SK-N-SH (cell line): ENCODE data around the gene TMEM212. TPM values are rescaled to one million over a fixed set of nuclear protein-coding genes. Genes with fewer than 3 reads are reported as not detected.

Experiments
- CTCF ChIA-PET: fragments of 300-600, 350-600 bp; formaldehyde crosslinking; extraction: SDS; loops from one replicate; lab custom pipeline; 2021; lab: Yijun Ruan, JAX
- POLR2A ChIA-PET: fragments of 350-600 bp; sonication (Branson Sonifier 250); formaldehyde crosslinking; extraction: SDS; loops from one replicate; lab custom pipeline; 2020; ENCODE audit warnings: antibody characterized with exemption, inconsistent platforms; lab: Yijun Ruan, JAX
- DNase-seq: peaks from one replicate; pipeline ENCODE4 v3.0.0; 2012
- H2AFZ ChIP-seq: fragments of 200-600 bp; sonication (generic); 2 replicates; pipeline ENCODE4 v1.8.1; 2016; ENCODE audit warnings: antibody characterized with exemption, mild to moderate bottlenecking, low read depth
- H3F3A ChIP-seq: fragments of 200-600 bp; sonication (generic); replicated peaks from 2 replicates; pipeline ENCODE3; 2016; ENCODE audit warnings: antibody characterized with exemption, mild to moderate bottlenecking; ENCODE audit not compliant: insufficient read depth
- H3K27ac ChIP-seq, 2 experiments: fragments of 200-500 bp in 1 of 2; fragments of 200-600 bp in 1 of 2; sonication (Bioruptor generic) in 1 of 2; sonication (generic), shearing (Covaris generic) in 1 of 2; 2 replicates each; pipeline versions ENCODE4 v1.5.1 to v1.6.1; 2014 to 2016; ENCODE audit warnings: low read depth in 2 of 2, inconsistent platforms in 1 of 2, low read length in 1 of 2, mild to moderate bottlenecking in 1 of 2, mixed read lengths in 1 of 2
- H3K27me3 ChIP-seq: fragments of 200-600 bp; sonication (generic), shearing (Covaris generic); 2 replicates; pipeline ENCODE4 v1.6.1; 2016; ENCODE audit warnings: mixed run types; ENCODE audit not compliant: insufficient read depth
- H3K36me3 ChIP-seq, 2 experiments: fragments of 200-500 bp in 1 of 2; fragments of 200-600 bp in 1 of 2; sonication (Bioruptor generic) in 1 of 2; sonication (generic) in 1 of 2; replicated peaks in 1 of 2; 2 replicates each; pipeline versions ENCODE3 to v1.5.1; 2014 to 2016; ENCODE audit warnings: low read length in 1 of 2, mild to moderate bottlenecking in 1 of 2; ENCODE audit not compliant: insufficient read depth in 2 of 2, control insufficient read depth in 1 of 2
- H3K4me1 ChIP-seq, 2 experiments: fragments of 200-500 bp in 1 of 2; fragments of 200-600 bp in 1 of 2; sonication (Bioruptor generic) in 1 of 2; sonication (generic), shearing (Covaris generic) in 1 of 2; 2 replicates each; pipeline versions ENCODE4 v1.5.1 to v1.6.1; 2014 to 2016; ENCODE audit warnings: low read depth in 1 of 2, low read length in 1 of 2, mixed run types in 1 of 2; ENCODE audit not compliant: insufficient read depth in 2 of 2, control insufficient read depth in 1 of 2
- H3K4me2 ChIP-seq: fragments of 200-600 bp; sonication (generic), shearing (Covaris generic); 2 replicates; pipeline ENCODE4 v1.6.1; 2017; ENCODE audit warnings: mixed run types
- H3K4me3 ChIP-seq, 2 experiments: fragments of 200-500 bp in 1 of 2; fragments of 200-600 bp in 1 of 2; sonication (Bioruptor generic) in 1 of 2; sonication (generic), shearing (Covaris generic) in 1 of 2; 2 replicates each; pipeline versions ENCODE4 v1.5.1 to v1.8.1; 2014 to 2016; ENCODE audit warnings: low read depth in 2 of 2, inconsistent platforms in 1 of 2, low read length in 1 of 2, mild to moderate bottlenecking in 1 of 2, mixed read lengths in 1 of 2, moderate library complexity in 1 of 2
- H3K79me2 ChIP-seq: fragments of 200-600 bp; sonication (generic); 2 replicates; pipeline ENCODE4 v1.8.1; 2017; ENCODE audit warnings: mild to moderate bottlenecking; ENCODE audit not compliant: insufficient read depth
- H3K9ac ChIP-seq: fragments of 200-600 bp; sonication (generic); 2 replicates; pipeline ENCODE4 v1.6.1; 2017; ENCODE audit warnings: mixed run types
- H3K9me2 ChIP-seq: fragments of 200-600 bp; sonication (generic); 2 replicates; pipeline ENCODE4 v1.6.1; 2017; ENCODE audit warnings: mixed run types
- H3K9me3 ChIP-seq: fragments of 200-600 bp; sonication (generic); 2 replicates; pipeline ENCODE4 v1.6.1; 2017; ENCODE audit warnings: mixed run types, mild to moderate bottlenecking, moderate library complexity
- H4K20me1 ChIP-seq: fragments of 200-600 bp; sonication (generic); 2 replicates; pipeline ENCODE4 v1.6.1; 2017; ENCODE audit warnings: mild to moderate bottlenecking, mixed run types; ENCODE audit not compliant: insufficient read depth
- CHD2 ChIP-seq: fragments of 150-350 bp; IDR thresholded peaks from 2 replicates; pipeline ENCODE4 v1.6.1; 2018; ENCODE audit warnings: low read length; ENCODE audit not compliant: partially characterized antibody
- CTCF ChIP-seq: fragments of 200-600 bp; sonication (generic); IDR thresholded peaks from 2 replicates; pipeline ENCODE4 v1.6.1; 2017; ENCODE audit warnings: antibody characterized with exemption, mild to moderate bottlenecking, moderate library complexity
- EP300 ChIP-seq, 2 experiments: IDR thresholded peaks; 2 replicates each; pipeline versions ENCODE4 v1.4.0 to v1.6.1; 2012; ENCODE audit warnings: borderline replicate concordance in 1 of 2, low read depth in 1 of 2, low read length in 1 of 2
- FOXJ3 ChIP-seq: sonication (generic); formaldehyde crosslinking; IDR thresholded peaks from 2 replicates; pipeline ENCODE4 v1.5.1; 2020; ENCODE audit warnings: mild to moderate bottlenecking, missing genetic modification reagents
- GABPA ChIP-seq: IDR thresholded peaks from 2 replicates; pipeline ENCODE4 v1.4.0; 2012; ENCODE audit warnings: low read depth, mild to moderate bottlenecking
- MEF2A ChIP-seq: IDR thresholded peaks from 2 replicates; pipeline ENCODE4 v1.4.0; 2012; ENCODE audit warnings: low read depth, borderline replicate concordance
- MXI1 ChIP-seq: IDR thresholded peaks from 2 replicates; pipeline ENCODE4 v1.6.1; 2012; ENCODE audit warnings: mild to moderate bottlenecking, low read depth, low read length, improper control_type of control experiment
- NFIC ChIP-seq: IDR thresholded peaks from 2 replicates; pipeline ENCODE4 v1.4.0; 2012; ENCODE audit warnings: borderline replicate concordance
- RAD21 ChIP-seq: IDR thresholded peaks from 2 replicates; pipeline ENCODE4 v1.6.1; 2012; ENCODE audit warnings: mild to moderate bottlenecking, low read length
- RFX5 ChIP-seq: IDR thresholded peaks from 2 replicates; pipeline ENCODE4 v1.6.1; 2012; ENCODE audit warnings: mild to moderate bottlenecking, improper control_type of control experiment, low read length
- TCF12 ChIP-seq: IDR thresholded peaks from 2 replicates; pipeline ENCODE4 v1.4.0; 2012
- YY1 ChIP-seq: IDR thresholded peaks from 2 replicates; pipeline ENCODE4 v1.4.0; 2012; ENCODE audit warnings: low read depth, mild to moderate bottlenecking
- WGBS: methylation state at CpG from one replicate; pipeline ENCODE4 v1.1.6; 2017; ENCODE audit warnings: low lambda C conversion rate; 5-methylcytosine and 5-hydroxymethylcytosine counted together
- polyA plus RNA-seq, 3 experiments: library from polyadenylated mRNA; depleted of rRNA; stranded (reverse); fragments of >200 nt; gene quantifications; 2 replicates each; pipeline ENCODE4 v1.2.3, GENCODE V29; 2012

The TMEM212 gene
- polyA plus RNA-seq, 1 of the 3 experiments (the other 2 are of a cell fraction) = not detected

GRCh38 chr3:171824824-171825221 is 18.3 kb upstream of the TMEM212 start:
- no peak overlapping the region for H3K9ac ChIP-seq
- no peaks in the 10 kb centered on the region for H3K27me3 ChIP-seq
- no peaks in the 10 kb centered on the region for H3K9me2 ChIP-seq
- H3K4me3 ChIP-seq = no peak overlapping the region
- H3K4me2 ChIP-seq = no peak overlapping the region
- WGBS = 78% methylated on average over 7 of the region's 7 CpGs
- no peaks in the 10 kb centered on the region for H3F3A ChIP-seq
- no peaks in the 10 kb centered on the region for H3K79me2 ChIP-seq
- no peaks in the 10 kb centered on the region for H4K20me1 ChIP-seq
- TF ChIP-seq NFIC (no peak), FOXJ3 (CRISPR knock-in tag) (no peak)
- ChIA-PET CTCF (no interaction called here), POLR2A (no interaction called here)
- no peak for DNase-seq
- H3K36me3 ChIP-seq = no peaks in the 10 kb centered on the region
- H2AFZ ChIP-seq = no peak overlapping the region
- peaks cover 0 to 2% of the 10 kb centered on the region in 2 experiments; a peak in 3 of 4 replicates for H3K4me1 ChIP-seq
- no peak overlapping the region for H3K27ac ChIP-seq
- no peaks in the 10 kb centered on the region for H3K9me3 ChIP-seq

GRCh38 chr3:171825222-171825828 is 17.8 kb upstream of the TMEM212 start:
- H3K9me2 ChIP-seq = no peaks in the 10 kb centered on the region
- no peaks in the 10 kb centered on the region for H3F3A ChIP-seq
- TF ChIP-seq MEF2A = no peak
- TF ChIP-seq NFIC = no peak
- no peak for TF ChIP-seq TCF12
- TF ChIP-seq MXI1 = no peak
- TF ChIP-seq CTCF = no peak
- no peak for TF ChIP-seq RFX5
- no peak for TF ChIP-seq YY1
- TF ChIP-seq CHD2 = no peak
- TF ChIP-seq GABPA = no peak
- TF ChIP-seq RAD21 = no peak
- TF ChIP-seq EP300 (IDR thresholded peaks at IDR 0.05; ENCODE audit: borderline replicate concordance in 1 of 2, low read depth in 1 of 2, low read length in 1 of 2) = no peak
- 76% methylated on average over 5 of the region's 5 CpGs for WGBS
- H3K4me1 ChIP-seq = peaks cover 3 to 5% of the 10 kb centered on the region in 2 experiments; a peak in 3 of 4 replicates
- no peak for DNase-seq
- no peak overlapping the region for H3K9ac ChIP-seq
- CTCF ChIA-PET = no interaction called here
- no peak overlapping the region for H3K4me2 ChIP-seq
- H3K9me3 ChIP-seq = no peaks in the 10 kb centered on the region
- H3K36me3 ChIP-seq = no peaks in the 10 kb centered on the region
- POLR2A ChIA-PET = no interaction called here
- H3K27ac ChIP-seq = no peak overlapping the region
- no peaks in the 10 kb centered on the region for H3K79me2 ChIP-seq
- no peak overlapping the region for H2AFZ ChIP-seq
- no peaks in the 10 kb centered on the region for H4K20me1 ChIP-seq
- H3K4me3 ChIP-seq = no peak overlapping the region
- H3K27me3 ChIP-seq = no peaks in the 10 kb centered on the region
